C4-2B (cell line): ENCODE data around the gene DNMT1.

Experiments used
- H3K27ac ChIP-seq: fragments of 450-650 bp; 2 replicates; pipeline ENCODE4 v1.5.1; 2017
- CTCF ChIP-seq: fragments of 450-650 bp; conservative IDR thresholded peaks from 2 replicates; pipeline ENCODE4 v1.5.1; 2017; ENCODE audit warnings: mild to moderate bottlenecking
- ZFX ChIP-seq: fragments of 450-650 bp; IDR thresholded peaks from 2 replicates; pipeline ENCODE4 v1.6.1; 2017

The DNMT1 gene

GRCh38 chr19:10214784-10215183 is 20.0 kb upstream of the DNMT1 start:
- TF ChIP-seq CTCF: no peak
- TF ChIP-seq ZFX: no peak
- H3K27ac ChIP-seq: no peak overlapping the region

GRCh38 chr19:10211691-10212090 is 16.9 kb upstream of the DNMT1 start:
- no peak overlapping the region for H3K27ac ChIP-seq
- no peak for TF ChIP-seq CTCF
- TF ChIP-seq ZFX: no peak

GRCh38 chr19:10211061-10211460 is 16.3 kb upstream of the DNMT1 start:
- no peak for TF ChIP-seq ZFX
- no peak for TF ChIP-seq CTCF
- no peak overlapping the region for H3K27ac ChIP-seq

- TF ChIP-seq CTCF (no peak), ZFX (no peak)
- H3K27ac ChIP-seq: no peak overlapping the region
Measured at GRCh38 chr19:10209315-10209714, 14.6 kb upstream of the DNMT1 start.

- H3K27ac ChIP-seq: no peak overlapping the region
- TF ChIP-seq ZFX (no peak), CTCF (no peak)
Measured at GRCh38 chr19:10207026-10207425, 12.3 kb upstream of the DNMT1 start.

GRCh38 chr19:10206226-10206885 is 11.6 kb upstream of the DNMT1 start:
- no peak overlapping the region for H3K27ac ChIP-seq
- no peak for TF ChIP-seq CTCF
- TF ChIP-seq ZFX: no peak

GRCh38 chr19:10205636-10206035 is 10.9 kb upstream of the DNMT1 start:
- no peak overlapping the region for H3K27ac ChIP-seq
- TF ChIP-seq CTCF (no peak), ZFX (no peak)
